SK-N-SH (cell line): ENCODE results near the gene SEMA4F. TPM values are rescaled to one million over a fixed set of nuclear protein-coding genes. Genes with fewer than 3 reads are reported as not detected.

Source experiments
- CTCF ChIA-PET: fragments of 300-600, 350-600 bp; formaldehyde crosslinking; extraction: SDS; loops from one replicate; lab custom pipeline; 2021; lab: Yijun Ruan, JAX
- POLR2A ChIA-PET: fragments of 350-600 bp; sonication (Branson Sonifier 250); formaldehyde crosslinking; extraction: SDS; loops from one replicate; lab custom pipeline; 2020; ENCODE audit warnings: antibody characterized with exemption, inconsistent platforms; lab: Yijun Ruan, JAX
- DNase-seq: peaks from one replicate; pipeline ENCODE4 v3.0.0; 2012
- H2AFZ ChIP-seq: fragments of 200-600 bp; sonication (generic); 2 replicates; pipeline ENCODE4 v1.8.1; 2016; ENCODE audit warnings: antibody characterized with exemption, mild to moderate bottlenecking, low read depth
- H3F3A ChIP-seq: fragments of 200-600 bp; sonication (generic); replicated peaks from 2 replicates; pipeline ENCODE3; 2016; ENCODE audit warnings: antibody characterized with exemption, mild to moderate bottlenecking; ENCODE audit not compliant: insufficient read depth
- H3K27ac ChIP-seq, 2 experiments: fragments of 200-500 bp in 1 of 2; fragments of 200-600 bp in 1 of 2; sonication (Bioruptor generic) in 1 of 2; sonication (generic), shearing (Covaris generic) in 1 of 2; 2 replicates each; pipeline versions ENCODE4 v1.5.1 to v1.6.1; 2014 to 2016; ENCODE audit warnings: low read depth in 2 of 2, inconsistent platforms in 1 of 2, low read length in 1 of 2, mild to moderate bottlenecking in 1 of 2, mixed read lengths in 1 of 2
- H3K27me3 ChIP-seq: fragments of 200-600 bp; sonication (generic), shearing (Covaris generic); 2 replicates; pipeline ENCODE4 v1.6.1; 2016; ENCODE audit warnings: mixed run types; ENCODE audit not compliant: insufficient read depth
- H3K36me3 ChIP-seq, 2 experiments: fragments of 200-500 bp in 1 of 2; fragments of 200-600 bp in 1 of 2; sonication (Bioruptor generic) in 1 of 2; sonication (generic) in 1 of 2; replicated peaks in 1 of 2; 2 replicates each; pipeline versions ENCODE3 to v1.5.1; 2014 to 2016; ENCODE audit warnings: low read length in 1 of 2, mild to moderate bottlenecking in 1 of 2; ENCODE audit not compliant: insufficient read depth in 2 of 2, control insufficient read depth in 1 of 2
- H3K4me1 ChIP-seq, 2 experiments: fragments of 200-500 bp in 1 of 2; fragments of 200-600 bp in 1 of 2; sonication (Bioruptor generic) in 1 of 2; sonication (generic), shearing (Covaris generic) in 1 of 2; 2 replicates each; pipeline versions ENCODE4 v1.5.1 to v1.6.1; 2014 to 2016; ENCODE audit warnings: low read depth in 1 of 2, low read length in 1 of 2, mixed run types in 1 of 2; ENCODE audit not compliant: insufficient read depth in 2 of 2, control insufficient read depth in 1 of 2
- H3K4me2 ChIP-seq: fragments of 200-600 bp; sonication (generic), shearing (Covaris generic); 2 replicates; pipeline ENCODE4 v1.6.1; 2017; ENCODE audit warnings: mixed run types
- H3K4me3 ChIP-seq, 2 experiments: fragments of 200-500 bp in 1 of 2; fragments of 200-600 bp in 1 of 2; sonication (Bioruptor generic) in 1 of 2; sonication (generic), shearing (Covaris generic) in 1 of 2; 2 replicates each; pipeline versions ENCODE4 v1.5.1 to v1.8.1; 2014 to 2016; ENCODE audit warnings: low read depth in 2 of 2, inconsistent platforms in 1 of 2, low read length in 1 of 2, mild to moderate bottlenecking in 1 of 2, mixed read lengths in 1 of 2, moderate library complexity in 1 of 2
- H3K79me2 ChIP-seq: fragments of 200-600 bp; sonication (generic); 2 replicates; pipeline ENCODE4 v1.8.1; 2017; ENCODE audit warnings: mild to moderate bottlenecking; ENCODE audit not compliant: insufficient read depth
- H3K9ac ChIP-seq: fragments of 200-600 bp; sonication (generic); 2 replicates; pipeline ENCODE4 v1.6.1; 2017; ENCODE audit warnings: mixed run types
- H3K9me2 ChIP-seq: fragments of 200-600 bp; sonication (generic); 2 replicates; pipeline ENCODE4 v1.6.1; 2017; ENCODE audit warnings: mixed run types
- H3K9me3 ChIP-seq: fragments of 200-600 bp; sonication (generic); 2 replicates; pipeline ENCODE4 v1.6.1; 2017; ENCODE audit warnings: mixed run types, mild to moderate bottlenecking, moderate library complexity
- H4K20me1 ChIP-seq: fragments of 200-600 bp; sonication (generic); 2 replicates; pipeline ENCODE4 v1.6.1; 2017; ENCODE audit warnings: mild to moderate bottlenecking, mixed run types; ENCODE audit not compliant: insufficient read depth
- CHD2 ChIP-seq: fragments of 150-350 bp; IDR thresholded peaks from 2 replicates; pipeline ENCODE4 v1.6.1; 2018; ENCODE audit warnings: low read length; ENCODE audit not compliant: partially characterized antibody
- ELF1 ChIP-seq: IDR thresholded peaks from 2 replicates; pipeline ENCODE4 v1.4.0; 2012
- EP300 ChIP-seq, 2 experiments: IDR thresholded peaks; 2 replicates each; pipeline versions ENCODE4 v1.4.0 to v1.6.1; 2012; ENCODE audit warnings: borderline replicate concordance in 1 of 2, low read depth in 1 of 2, low read length in 1 of 2
- FOXM1 ChIP-seq: IDR thresholded peaks from 2 replicates; pipeline ENCODE4 v1.4.0; 2012; ENCODE audit warnings: low read depth, mild to moderate bottlenecking
- JUND ChIP-seq: IDR thresholded peaks from 2 replicates; pipeline ENCODE4 v1.4.0; 2012
- MEF2A ChIP-seq: IDR thresholded peaks from 2 replicates; pipeline ENCODE4 v1.4.0; 2012; ENCODE audit warnings: low read depth, borderline replicate concordance
- MXI1 ChIP-seq: IDR thresholded peaks from 2 replicates; pipeline ENCODE4 v1.6.1; 2012; ENCODE audit warnings: mild to moderate bottlenecking, low read depth, low read length, improper control_type of control experiment
- NFIC ChIP-seq: IDR thresholded peaks from 2 replicates; pipeline ENCODE4 v1.4.0; 2012; ENCODE audit warnings: borderline replicate concordance
- NRF1 ChIP-seq: IDR thresholded peaks from 2 replicates; pipeline ENCODE4 v1.6.1; 2012; ENCODE audit warnings: low read depth, mild to moderate bottlenecking, low read length
- POLR2AphosphoS5 ChIP-seq: IDR thresholded peaks from 2 replicates; pipeline ENCODE4 v1.6.1; 2012; ENCODE audit warnings: low read depth, low read length
- RAD21 ChIP-seq: IDR thresholded peaks from 2 replicates; pipeline ENCODE4 v1.6.1; 2012; ENCODE audit warnings: mild to moderate bottlenecking, low read length
- RFX5 ChIP-seq: IDR thresholded peaks from 2 replicates; pipeline ENCODE4 v1.6.1; 2012; ENCODE audit warnings: mild to moderate bottlenecking, improper control_type of control experiment, low read length
- RXRA ChIP-seq: IDR thresholded peaks from 2 replicates; pipeline ENCODE4 v1.4.0; 2012; ENCODE audit warnings: low read depth, mild to moderate bottlenecking, borderline replicate concordance
- SMC3 ChIP-seq: IDR thresholded peaks from 2 replicates; pipeline ENCODE4 v1.6.1; 2012; ENCODE audit warnings: low read depth, low read length, improper control_type of control experiment
- TEAD4 ChIP-seq: IDR thresholded peaks from 2 replicates; pipeline ENCODE4 v1.4.0; 2012; ENCODE audit warnings: mild to moderate bottlenecking, borderline replicate concordance; ENCODE audit not compliant: insufficient read depth
- YY1 ChIP-seq: IDR thresholded peaks from 2 replicates; pipeline ENCODE4 v1.4.0; 2012; ENCODE audit warnings: low read depth, mild to moderate bottlenecking
- WGBS: methylation state at CpG from one replicate; pipeline ENCODE4 v1.1.6; 2017; ENCODE audit warnings: low lambda C conversion rate; 5-methylcytosine and 5-hydroxymethylcytosine counted together
- polyA plus RNA-seq, 3 experiments: library from polyadenylated mRNA; depleted of rRNA; stranded (reverse); fragments of >200 nt; gene quantifications; 2 replicates each; pipeline ENCODE4 v1.2.3, GENCODE V29; 2012
- TF ChIP-seq, protein P1 (sequence below): IDR thresholded peaks from 2 replicates; pipeline ENCODE4 v1.4.0; 2012; ENCODE audit warnings: low read depth, borderline replicate concordance
- TF ChIP-seq, protein P2 (sequence below): fragments of 200-600 bp; sonication (generic); IDR thresholded peaks from 2 replicates; pipeline ENCODE4 v1.6.1; 2017; ENCODE audit warnings: antibody characterized with exemption, mild to moderate bottlenecking, moderate library complexity
- TF ChIP-seq, protein P3 (sequence below): IDR thresholded peaks from 2 replicates; pipeline ENCODE4 v1.6.1; 2012; ENCODE audit warnings: mild to moderate bottlenecking, low read depth, low read length, moderate library complexity
- TF ChIP-seq, protein P4 (sequence below): IDR thresholded peaks from 2 replicates; pipeline ENCODE4; 2012

Gene SEMA4F
- polyA plus RNA-seq, 1 of the 3 experiments (the other 2 are of a cell fraction), result 17.3 TPM

DNA sequence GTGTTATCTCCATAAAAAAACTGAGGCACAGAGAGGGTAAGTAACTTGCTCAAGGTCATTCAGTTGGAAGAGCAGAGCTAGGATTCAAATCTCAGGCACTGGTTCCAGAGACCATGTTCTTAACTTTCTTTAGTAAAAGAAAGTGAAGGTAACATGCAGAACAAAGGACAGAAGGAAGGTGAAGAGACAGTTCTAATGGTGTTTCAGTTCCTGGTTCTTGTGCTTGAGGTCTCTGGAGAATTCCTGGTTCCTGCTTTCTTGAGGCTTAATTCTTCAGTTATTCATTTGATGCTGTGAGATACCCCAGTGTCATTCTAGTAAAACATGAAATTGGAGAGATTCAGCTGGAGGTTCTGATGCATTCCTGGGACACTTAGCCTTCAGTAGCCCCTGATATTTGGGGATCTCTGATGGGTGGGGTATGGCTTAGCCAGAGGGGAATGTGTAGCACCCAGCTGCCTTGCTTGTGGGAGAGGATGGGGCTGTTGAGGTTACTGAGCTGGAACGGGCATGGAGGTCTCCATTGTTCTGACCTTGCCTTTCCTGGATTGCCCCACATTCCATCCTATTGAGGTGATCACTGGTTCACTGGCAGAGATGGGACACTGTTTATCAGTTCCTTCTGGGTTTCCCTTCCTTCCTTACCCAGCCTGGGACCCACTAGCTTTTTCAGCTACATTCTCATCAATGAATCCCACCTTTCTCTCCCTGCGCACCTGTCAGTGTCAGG is 46.8 kb downstream of the SEMA4F start:
- CTCF ChIA-PET, result interaction anchor here (0.9 to 6.6 kb wide), 5 partner anchors 10 to 176 kb away, joined by 3 to 49 read pairs (median 3); no protein-coding TSS in a partner anchor
- 41% methylated on average over 2 of the region's 2 CpGs for WGBS

More for the DNA sequence above, 46.8 kb downstream of the SEMA4F start:
- no peak overlapping the region for H2AFZ ChIP-seq
- H3K9ac ChIP-seq, result no peak overlapping the region
- no peak overlapping the region for H3K4me3 ChIP-seq
- H4K20me1 ChIP-seq, result no peaks in the 10 kb centered on the region
- no peak for TF ChIP-seq NRF1
- no peak for TF ChIP-seq YY1
- TF ChIP-seq, protein P1, sequence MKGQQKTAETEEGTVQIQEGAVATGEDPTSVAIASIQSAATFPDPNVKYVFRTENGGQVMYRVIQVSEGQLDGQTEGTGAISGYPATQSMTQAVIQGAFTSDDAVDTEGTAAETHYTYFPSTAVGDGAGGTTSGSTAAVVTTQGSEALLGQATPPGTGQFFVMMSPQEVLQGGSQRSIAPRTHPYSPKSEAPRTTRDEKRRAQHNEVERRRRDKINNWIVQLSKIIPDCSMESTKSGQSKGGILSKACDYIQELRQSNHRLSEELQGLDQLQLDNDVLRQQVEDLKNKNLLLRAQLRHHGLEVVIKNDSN, result no peak
- no peak for TF ChIP-seq POLR2AphosphoS5
- TF ChIP-seq, protein P2, sequence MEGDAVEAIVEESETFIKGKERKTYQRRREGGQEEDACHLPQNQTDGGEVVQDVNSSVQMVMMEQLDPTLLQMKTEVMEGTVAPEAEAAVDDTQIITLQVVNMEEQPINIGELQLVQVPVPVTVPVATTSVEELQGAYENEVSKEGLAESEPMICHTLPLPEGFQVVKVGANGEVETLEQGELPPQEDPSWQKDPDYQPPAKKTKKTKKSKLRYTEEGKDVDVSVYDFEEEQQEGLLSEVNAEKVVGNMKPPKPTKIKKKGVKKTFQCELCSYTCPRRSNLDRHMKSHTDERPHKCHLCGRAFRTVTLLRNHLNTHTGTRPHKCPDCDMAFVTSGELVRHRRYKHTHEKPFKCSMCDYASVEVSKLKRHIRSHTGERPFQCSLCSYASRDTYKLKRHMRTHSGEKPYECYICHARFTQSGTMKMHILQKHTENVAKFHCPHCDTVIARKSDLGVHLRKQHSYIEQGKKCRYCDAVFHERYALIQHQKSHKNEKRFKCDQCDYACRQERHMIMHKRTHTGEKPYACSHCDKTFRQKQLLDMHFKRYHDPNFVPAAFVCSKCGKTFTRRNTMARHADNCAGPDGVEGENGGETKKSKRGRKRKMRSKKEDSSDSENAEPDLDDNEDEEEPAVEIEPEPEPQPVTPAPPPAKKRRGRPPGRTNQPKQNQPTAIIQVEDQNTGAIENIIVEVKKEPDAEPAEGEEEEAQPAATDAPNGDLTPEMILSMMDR, result no peak
- TF ChIP-seq RAD21, result no peak
- no peak for TF ChIP-seq NFIC
- no peak for TF ChIP-seq RXRA
- TF ChIP-seq MXI1, result no peak
- no peak for TF ChIP-seq RFX5
- TF ChIP-seq SMC3, result no peak
- TF ChIP-seq TEAD4, result no peak
- TF ChIP-seq FOXM1, result no peak
- no peak for TF ChIP-seq CHD2
- no peak for TF ChIP-seq JUND
- TF ChIP-seq ELF1, result no peak
- no peak for TF ChIP-seq MEF2A
- TF ChIP-seq EP300 (IDR thresholded peaks at IDR 0.05; ENCODE audit: borderline replicate concordance in 1 of 2, low read depth in 1 of 2, low read length in 1 of 2), result no peak
- TF ChIP-seq, protein P3, sequence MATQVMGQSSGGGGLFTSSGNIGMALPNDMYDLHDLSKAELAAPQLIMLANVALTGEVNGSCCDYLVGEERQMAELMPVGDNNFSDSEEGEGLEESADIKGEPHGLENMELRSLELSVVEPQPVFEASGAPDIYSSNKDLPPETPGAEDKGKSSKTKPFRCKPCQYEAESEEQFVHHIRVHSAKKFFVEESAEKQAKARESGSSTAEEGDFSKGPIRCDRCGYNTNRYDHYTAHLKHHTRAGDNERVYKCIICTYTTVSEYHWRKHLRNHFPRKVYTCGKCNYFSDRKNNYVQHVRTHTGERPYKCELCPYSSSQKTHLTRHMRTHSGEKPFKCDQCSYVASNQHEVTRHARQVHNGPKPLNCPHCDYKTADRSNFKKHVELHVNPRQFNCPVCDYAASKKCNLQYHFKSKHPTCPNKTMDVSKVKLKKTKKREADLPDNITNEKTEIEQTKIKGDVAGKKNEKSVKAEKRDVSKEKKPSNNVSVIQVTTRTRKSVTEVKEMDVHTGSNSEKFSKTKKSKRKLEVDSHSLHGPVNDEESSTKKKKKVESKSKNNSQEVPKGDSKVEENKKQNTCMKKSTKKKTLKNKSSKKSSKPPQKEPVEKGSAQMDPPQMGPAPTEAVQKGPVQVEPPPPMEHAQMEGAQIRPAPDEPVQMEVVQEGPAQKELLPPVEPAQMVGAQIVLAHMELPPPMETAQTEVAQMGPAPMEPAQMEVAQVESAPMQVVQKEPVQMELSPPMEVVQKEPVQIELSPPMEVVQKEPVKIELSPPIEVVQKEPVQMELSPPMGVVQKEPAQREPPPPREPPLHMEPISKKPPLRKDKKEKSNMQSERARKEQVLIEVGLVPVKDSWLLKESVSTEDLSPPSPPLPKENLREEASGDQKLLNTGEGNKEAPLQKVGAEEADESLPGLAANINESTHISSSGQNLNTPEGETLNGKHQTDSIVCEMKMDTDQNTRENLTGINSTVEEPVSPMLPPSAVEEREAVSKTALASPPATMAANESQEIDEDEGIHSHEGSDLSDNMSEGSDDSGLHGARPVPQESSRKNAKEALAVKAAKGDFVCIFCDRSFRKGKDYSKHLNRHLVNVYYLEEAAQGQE, result no peak
- TF ChIP-seq, protein P4, sequence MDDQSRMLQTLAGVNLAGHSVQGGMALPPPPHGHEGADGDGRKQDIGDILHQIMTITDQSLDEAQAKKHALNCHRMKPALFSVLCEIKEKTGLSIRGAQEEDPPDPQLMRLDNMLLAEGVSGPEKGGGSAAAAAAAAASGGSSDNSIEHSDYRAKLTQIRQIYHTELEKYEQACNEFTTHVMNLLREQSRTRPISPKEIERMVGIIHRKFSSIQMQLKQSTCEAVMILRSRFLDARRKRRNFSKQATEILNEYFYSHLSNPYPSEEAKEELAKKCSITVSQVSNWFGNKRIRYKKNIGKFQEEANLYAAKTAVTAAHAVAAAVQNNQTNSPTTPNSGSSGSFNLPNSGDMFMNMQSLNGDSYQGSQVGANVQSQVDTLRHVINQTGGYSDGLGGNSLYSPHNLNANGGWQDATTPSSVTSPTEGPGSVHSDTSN, result no peak
- H3K4me1 ChIP-seq, result no peaks in the 10 kb centered on the region
- H3K9me2 ChIP-seq, result no peaks in the 10 kb centered on the region
- H3K79me2 ChIP-seq, result no peaks in the 10 kb centered on the region
- H3K4me2 ChIP-seq, result no peak overlapping the region
- no peak for DNase-seq
- no peak overlapping the region for H3K27ac ChIP-seq
- no peaks in the 10 kb centered on the region for H3K27me3 ChIP-seq
- no peaks in the 10 kb centered on the region for H3K9me3 ChIP-seq
- H3F3A ChIP-seq, result no peaks in the 10 kb centered on the region
- POLR2A ChIA-PET, result no interaction called here
- H3K36me3 ChIP-seq, result no peaks in the 10 kb centered on the region
